Activated naive CD8-positive, alpha-beta T cell treated with anti-CD3 and anti-CD28 coated beads, Interleukin-2, amount 10 ng/mL, durations not matched to agents 7 days and 5 days (primary cell): ENCODE measurements around the gene ARHGAP4. TPM values are rescaled to one million over a fixed set of nuclear protein-coding genes. Genes with fewer than 3 reads are reported as not detected.
A peak's percentile ranks its signal among the peaks of the same experiment; 100 is the strongest.

Experiments
- ATAC-seq: fragments of 150-1000 bp; cut with Tn5 transposase; one replicate; pipeline ENCODE4 v1.10.0; 2021; ENCODE audit warnings: low read depth, moderate library complexity
- POLR2A ChIA-PET: fragments of 350-600 bp; sonication (Branson Sonifier 250); formaldehyde crosslinking; loops from one replicate; lab custom pipeline; 2021; ENCODE audit warnings: antibody characterized with exemption; lab: Charles Lee
- DNase-seq: peaks from one replicate; pipeline ENCODE4 v3.0.0; 2021
- H3K27ac Mint-ChIP-seq: one replicate; pipeline ENCODE4 v1.8.0; 2022; ENCODE audit warnings: mild to moderate bottlenecking, mixed read lengths
- H3K27me3 Mint-ChIP-seq: one replicate; pipeline ENCODE4 v1.8.0; 2022; ENCODE audit warnings: mild to moderate bottlenecking, moderate library complexity, mixed read lengths
- H3K36me3 Mint-ChIP-seq: one replicate; pipeline ENCODE4 v1.8.0; 2021; ENCODE audit warnings: mild to moderate bottlenecking, mixed read lengths
- H3K4me1 Mint-ChIP-seq: one replicate; pipeline ENCODE4 v1.8.0; 2021; ENCODE audit warnings: mixed read lengths
- H3K4me3 Mint-ChIP-seq: one replicate; pipeline ENCODE4 v1.8.0; 2022; ENCODE audit warnings: mild to moderate bottlenecking, moderate library complexity, mixed read lengths
- H3K9me3 Mint-ChIP-seq: one replicate; pipeline ENCODE4 v1.8.0; 2021; ENCODE audit warnings: mixed read lengths
- total RNA-seq, 2 experiments: library from RNA; stranded (reverse); gene quantifications; one replicate each; pipeline ENCODE4 v1.2.3, GENCODE V29; 2021

ARHGAP4 gene
- total RNA-seq, 2 experiments from 2014 or later, result 341 to 356 TPM

- peak overlapping the region; percentile 61 for H3K4me3 Mint-ChIP-seq
- H3K27ac Mint-ChIP-seq, result peak overlapping the region; percentile 78
- H3K27me3 Mint-ChIP-seq, result no peaks in the 10 kb centered on the region
- peak; percentile 17 for ATAC-seq
- H3K36me3 Mint-ChIP-seq, result peaks cover 4% of the 10 kb centered on the region
- POLR2A ChIA-PET, result interaction anchor here (1.0 to 12.8 kb wide), 6 partner anchors 14 to 42 kb away, joined by 3 to 185 read pairs (median 4); partner anchors contain the start of gene ARHGAP4
- no peaks in the 10 kb centered on the region for H3K9me3 Mint-ChIP-seq
- no peak for DNase-seq
- peaks cover 15% of the 10 kb centered on the region for H3K4me1 Mint-ChIP-seq
Observed at GRCh38 chrX:153948847-153949805, 23.1 kb upstream of the ARHGAP4 start.

GRCh38 chrX:153948002-153948466, 22.0 kb upstream of the ARHGAP4 start:
- H3K4me3 Mint-ChIP-seq, result peak overlapping the region; percentile 5
- H3K4me1 Mint-ChIP-seq, result peaks cover 15% of the 10 kb centered on the region
- peaks cover 4% of the 10 kb centered on the region for H3K36me3 Mint-ChIP-seq
- ATAC-seq (no peak), DNase-seq (no peak)
- POLR2A ChIA-PET, result interaction anchor here (1.0 to 12.8 kb wide), 4 partner anchors 11 to 23 kb away, joined by 3 to 185 read pairs (median 4); partner anchors contain the start of gene ARHGAP4
- peak overlapping the region; percentile 78 for H3K27ac Mint-ChIP-seq
- no peaks in the 10 kb centered on the region for H3K27me3 Mint-ChIP-seq
- H3K9me3 Mint-ChIP-seq, result no peaks in the 10 kb centered on the region

- POLR2A ChIA-PET, result interaction anchor here (0.6 to 12.8 kb wide), 5 partner anchors 9 to 24 kb away, joined by 3 to 185 read pairs (median 4); partner anchors contain the start of gene ARHGAP4
- Mint-ChIP-seq H3K4me1 (peaks cover 15% of the 10 kb centered on the region), H3K27ac (peak overlapping the region; percentile 87), H3K36me3 (peaks cover 4% of the 10 kb centered on the region), H3K9me3 (no peaks in the 10 kb centered on the region), H3K4me3 (peak overlapping the region; percentile 52), H3K27me3 (no peaks in the 10 kb centered on the region)
- DNase-seq, result peak; percentile 81
- ATAC-seq, result peak; percentile 79
Observed at GRCh38 chrX:153947009-153947769, 21.1 kb upstream of the ARHGAP4 start.

GRCh38 chrX:153945956-153946943, 20.2 kb upstream of the ARHGAP4 start:
- no peak for DNase-seq
- no peak for ATAC-seq
- peaks cover 2% of the 10 kb centered on the region for H3K36me3 Mint-ChIP-seq
- no peak overlapping the region for H3K27ac Mint-ChIP-seq
- no peaks in the 10 kb centered on the region for H3K27me3 Mint-ChIP-seq
- no peak overlapping the region for H3K4me3 Mint-ChIP-seq
- no peaks in the 10 kb centered on the region for H3K9me3 Mint-ChIP-seq
- POLR2A ChIA-PET, result interaction anchor here (0.7 to 12.8 kb wide), 5 partner anchors 8 to 25 kb away, joined by 3 to 185 read pairs (median 5); partner anchors contain the start of genes ARHGAP4 and NAA10
- peaks cover 17% of the 10 kb centered on the region for H3K4me1 Mint-ChIP-seq

- Mint-ChIP-seq H3K4me1 (peaks cover 16% of the 10 kb centered on the region), H3K27me3 (no peaks in the 10 kb centered on the region), H3K36me3 (peaks cover 3% of the 10 kb centered on the region), H3K9me3 (no peaks in the 10 kb centered on the region), H3K4me3 (peak overlapping the region; percentile 87), H3K27ac (no peak overlapping the region)
- POLR2A ChIA-PET, result interaction anchor here (0.6 to 12.8 kb wide), 7 partner anchors 10 to 159 kb away, joined by 3 to 185 read pairs (median 4); partner anchors contain the start of genes ARHGAP4 and NAA10
- DNase-seq, result no peak
- ATAC-seq, result peak; percentile 7
Observed at GRCh38 chrX:153944800-153945150, 18.7 kb upstream of the ARHGAP4 start.

- ATAC-seq (peak; percentile 25), DNase-seq (peak; percentile 53)
- Mint-ChIP-seq H3K27ac (peak within 1 kb of the TSS; percentile 83), H3K4me1 (peaks cover 14% of the 10 kb centered on the region), H3K4me3 (peak within 1 kb of the TSS; percentile 87), H3K36me3 (peaks cover 3% of the 10 kb centered on the region), H3K9me3 (no peaks in the 10 kb centered on the region), H3K27me3 (no peaks in the 10 kb centered on the region)
- POLR2A ChIA-PET, result interaction anchor here (0.9 to 12.8 kb wide), 4 partner anchors 10 to 124 kb away, joined by 4 to 185 read pairs (median 4); partner anchors contain the start of genes ARHGAP4 and NAA10
Observed at GRCh38 chrX:153944140-153944799, 18.2 kb upstream of the ARHGAP4 start, which contains the start of gene RENBP. Gene RENBP (minus strand): TSS chrX:153944643. CDS start chrX:153944610, 33 bp downstream.

GRCh38 chrX:153941336-153942252, 15.5 kb upstream of the ARHGAP4 start:
- Mint-ChIP-seq H3K4me1 (peaks cover 10% of the 10 kb centered on the region), H3K27ac (peak overlapping the region; percentile 84), H3K9me3 (no peaks in the 10 kb centered on the region), H3K27me3 (no peaks in the 10 kb centered on the region), H3K36me3 (peaks cover 1% of the 10 kb centered on the region), H3K4me3 (peak overlapping the region; percentile 73)
- POLR2A ChIA-PET, result interaction anchor here (12.8 kb wide), 1 partner anchor 16 kb away, joined by 185 read pairs; the partner anchor contains the start of gene ARHGAP4
- no peak for ATAC-seq
- DNase-seq, result no peak

GRCh38 chrX:153939573-153939972, 13.5 kb upstream of the ARHGAP4 start:
- Mint-ChIP-seq H3K36me3 (peaks cover 1% of the 10 kb centered on the region), H3K27me3 (no peaks in the 10 kb centered on the region), H3K4me1 (peaks cover 14% of the 10 kb centered on the region), H3K4me3 (no peak overlapping the region), H3K9me3 (no peaks in the 10 kb centered on the region), H3K27ac (no peak overlapping the region)
- ATAC-seq, result no peak
- DNase-seq, result no peak
- POLR2A ChIA-PET, result interaction anchor here (8.7 kb wide), 1 partner anchor 15 kb away, joined by 69 read pairs; the partner anchor contains the start of gene ARHGAP4

GRCh38 chrX:153938226-153938786, 12.2 kb upstream of the ARHGAP4 start:
- DNase-seq (no peak), ATAC-seq (no peak)
- Mint-ChIP-seq H3K9me3 (no peaks in the 10 kb centered on the region), H3K27ac (no peak overlapping the region), H3K27me3 (no peaks in the 10 kb centered on the region), H3K36me3 (peaks cover 1% of the 10 kb centered on the region), H3K4me3 (no peak overlapping the region), H3K4me1 (peaks cover 12% of the 10 kb centered on the region)
- POLR2A ChIA-PET, result interaction anchor here (0.6 to 8.7 kb wide), 4 partner anchors 9 to 80 kb away, joined by 3 to 69 read pairs (median 5); partner anchors contain the start of gene ARHGAP4

GRCh38 chrX:153937056-153937455, 11.0 kb upstream of the ARHGAP4 start:
- H3K27me3 Mint-ChIP-seq, result no peaks in the 10 kb centered on the region
- H3K27ac Mint-ChIP-seq, result no peak overlapping the region
- POLR2A ChIA-PET, result interaction anchor here (8.7 kb wide), 1 partner anchor 13 kb away, joined by 69 read pairs; the partner anchor contains the start of gene ARHGAP4
- peaks cover 1% of the 10 kb centered on the region for H3K36me3 Mint-ChIP-seq
- no peaks in the 10 kb centered on the region for H3K9me3 Mint-ChIP-seq
- no peak overlapping the region for H3K4me3 Mint-ChIP-seq
- no peak for DNase-seq
- ATAC-seq, result no peak
- peaks cover 12% of the 10 kb centered on the region for H3K4me1 Mint-ChIP-seq
